HG02642 (cell line): Measurements from ENCODE around the gene MRPL9.

Source experiments
- ATAC-seq: cut with Tn5 transposase; IDR thresholded peaks from one replicate; pipeline ENCODE4 v1.9.1; 2021; ENCODE audit warnings: mild to moderate bottlenecking; ENCODE audit not compliant: unreplicated experiment, poor library complexity

MRPL9 gene

GRCh38 chr1:151715726-151716404 is 47.4 kb downstream of the MRPL9 start:
- ATAC-seq: no peak

GRCh38 chr1:151714820-151715725 is 48.2 kb downstream of the MRPL9 start:
- ATAC-seq: no peak

- no peak for ATAC-seq
These were observed 49.4 kb downstream of the MRPL9 start for GRCh38 chr1:151713874-151714273.

GRCh38 chr1:151713044-151713443 is 50.3 kb downstream of the MRPL9 start:
- ATAC-seq: no peak

GRCh38 chr1:151711951-151712350 is 51.3 kb downstream of the MRPL9 start:
- ATAC-seq: no peak

GRCh38 chr1:151711044-151711800 is 52.1 kb downstream of the MRPL9 start:
- no peak for ATAC-seq

- no peak for ATAC-seq
These were observed 53.0 kb downstream of the MRPL9 start for GRCh38 chr1:151710187-151710840.
